HG03108 (cell line): ENCODE measurements around the gene CLSTN2.

Experiments
- ATAC-seq: cut with Tn5 transposase; IDR thresholded peaks from one replicate; pipeline ENCODE4 v1.9.1; 2021; ENCODE audit warnings: moderate library complexity; ENCODE audit not compliant: unreplicated experiment

Gene CLSTN2

GRCh38 chr3:140091143-140091542 is 156.2 kb downstream of the CLSTN2 start:
- ATAC-seq = no peak

GRCh38 chr3:140092848-140093536 is 158.0 kb downstream of the CLSTN2 start:
- ATAC-seq = no peak

GRCh38 chr3:140093742-140094141 is 158.8 kb downstream of the CLSTN2 start:
- no peak for ATAC-seq

GRCh38 chr3:140094487-140094886 is 159.5 kb downstream of the CLSTN2 start:
- no peak for ATAC-seq

GRCh38 chr3:140096037-140096436 is 161.1 kb downstream of the CLSTN2 start:
- ATAC-seq = no peak

GRCh38 chr3:140097874-140098635 is 163.1 kb downstream of the CLSTN2 start:
- ATAC-seq = no peak

- ATAC-seq = no peak
Measured at GRCh38 chr3:140100479-140100878, 165.5 kb downstream of the CLSTN2 start.

GRCh38 chr3:140103166-140103565 is 168.2 kb downstream of the CLSTN2 start:
- ATAC-seq = no peak

GRCh38 chr3:140103986-140104645 is 169.1 kb downstream of the CLSTN2 start:
- no peak for ATAC-seq

- ATAC-seq = no peak
Measured at GRCh38 chr3:140113996-140114788, 179.2 kb downstream of the CLSTN2 start.

GRCh38 chr3:140114789-140115080 is 179.8 kb downstream of the CLSTN2 start:
- ATAC-seq = no peak

- ATAC-seq = no peak
Measured at GRCh38 chr3:140117096-140117526, 182.1 kb downstream of the CLSTN2 start.

- ATAC-seq = no peak
Measured at GRCh38 chr3:140122183-140122582, 187.2 kb downstream of the CLSTN2 start.

- ATAC-seq = no peak
Measured at GRCh38 chr3:140128217-140128616, 193.2 kb downstream of the CLSTN2 start.

- ATAC-seq = no peak
Measured at GRCh38 chr3:140128631-140129030, 193.6 kb downstream of the CLSTN2 start.

- ATAC-seq = no peak
Measured at GRCh38 chr3:140129768-140130284, 194.8 kb downstream of the CLSTN2 start.

GRCh38 chr3:140131895-140132294 is 196.9 kb downstream of the CLSTN2 start:
- no peak for ATAC-seq

GRCh38 chr3:140134231-140134965 is 199.4 kb downstream of the CLSTN2 start:
- no peak for ATAC-seq

GRCh38 chr3:140135461-140135860 is 200.5 kb downstream of the CLSTN2 start:
- ATAC-seq = no peak

- no peak for ATAC-seq
Measured at GRCh38 chr3:140143367-140144069, 208.5 kb downstream of the CLSTN2 start.
